PC-9 (cell line): ENCODE measurements around the gene CYP24A1.

Experiments used
- EZH2 ChIP-seq: fragments of 200-600 bp; sonication (generic); IDR thresholded peaks from 2 replicates; pipeline ENCODE4 v1.8.0; 2017; ENCODE audit warnings: antibody characterized with exemption, low read depth
- TF ChIP-seq, protein P1 (sequence below): fragments of 200-600 bp; sonication (generic); conservative IDR thresholded peaks from 2 replicates; pipeline ENCODE4 v1.6.1; 2017; ENCODE audit warnings: mixed run types, antibody characterized with exemption, mild to moderate bottlenecking, moderate library complexity

DNA sequence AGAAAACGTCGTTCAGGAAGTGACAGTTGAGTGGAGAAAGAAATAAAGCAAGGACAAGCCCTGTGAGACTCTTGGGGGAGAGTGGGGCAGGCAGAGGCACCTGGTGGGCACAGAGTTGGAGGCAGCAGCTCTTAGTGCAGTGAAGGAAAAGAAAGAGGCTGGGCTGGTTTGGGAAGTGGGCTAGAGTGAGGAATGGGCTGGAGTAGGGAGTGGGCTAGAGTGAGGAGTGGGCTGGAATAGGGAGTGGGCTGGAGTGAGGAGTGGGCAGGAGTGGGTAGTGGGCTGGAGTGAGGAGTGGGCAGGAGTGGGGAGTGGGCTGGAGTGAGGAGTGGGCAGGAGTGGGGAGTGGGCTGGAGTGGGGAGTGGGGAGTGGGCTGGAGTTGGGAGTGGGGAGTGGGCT is 59.7 kb downstream of the CYP24A1 start:
- TF ChIP-seq, protein P1, sequence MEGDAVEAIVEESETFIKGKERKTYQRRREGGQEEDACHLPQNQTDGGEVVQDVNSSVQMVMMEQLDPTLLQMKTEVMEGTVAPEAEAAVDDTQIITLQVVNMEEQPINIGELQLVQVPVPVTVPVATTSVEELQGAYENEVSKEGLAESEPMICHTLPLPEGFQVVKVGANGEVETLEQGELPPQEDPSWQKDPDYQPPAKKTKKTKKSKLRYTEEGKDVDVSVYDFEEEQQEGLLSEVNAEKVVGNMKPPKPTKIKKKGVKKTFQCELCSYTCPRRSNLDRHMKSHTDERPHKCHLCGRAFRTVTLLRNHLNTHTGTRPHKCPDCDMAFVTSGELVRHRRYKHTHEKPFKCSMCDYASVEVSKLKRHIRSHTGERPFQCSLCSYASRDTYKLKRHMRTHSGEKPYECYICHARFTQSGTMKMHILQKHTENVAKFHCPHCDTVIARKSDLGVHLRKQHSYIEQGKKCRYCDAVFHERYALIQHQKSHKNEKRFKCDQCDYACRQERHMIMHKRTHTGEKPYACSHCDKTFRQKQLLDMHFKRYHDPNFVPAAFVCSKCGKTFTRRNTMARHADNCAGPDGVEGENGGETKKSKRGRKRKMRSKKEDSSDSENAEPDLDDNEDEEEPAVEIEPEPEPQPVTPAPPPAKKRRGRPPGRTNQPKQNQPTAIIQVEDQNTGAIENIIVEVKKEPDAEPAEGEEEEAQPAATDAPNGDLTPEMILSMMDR, result no peak
- no peak for TF ChIP-seq EZH2
